HG02943 (cell line): Measurements from ENCODE around the gene GSTO2.

Experiments
- ATAC-seq: cut with Tn5 transposase; IDR thresholded peaks from one replicate; pipeline ENCODE4 v1.9.1; 2021; ENCODE audit warnings: mild to moderate bottlenecking, low read depth, moderate library complexity; ENCODE audit not compliant: unreplicated experiment

GSTO2 gene

GRCh38 chr10:104253106-104253505 is 15.9 kb upstream of the GSTO2 start:
- ATAC-seq: no peak

- ATAC-seq: no peak
Measured at GRCh38 chr10:104253606-104254410, 15.2 kb upstream of the GSTO2 start.

DNA sequence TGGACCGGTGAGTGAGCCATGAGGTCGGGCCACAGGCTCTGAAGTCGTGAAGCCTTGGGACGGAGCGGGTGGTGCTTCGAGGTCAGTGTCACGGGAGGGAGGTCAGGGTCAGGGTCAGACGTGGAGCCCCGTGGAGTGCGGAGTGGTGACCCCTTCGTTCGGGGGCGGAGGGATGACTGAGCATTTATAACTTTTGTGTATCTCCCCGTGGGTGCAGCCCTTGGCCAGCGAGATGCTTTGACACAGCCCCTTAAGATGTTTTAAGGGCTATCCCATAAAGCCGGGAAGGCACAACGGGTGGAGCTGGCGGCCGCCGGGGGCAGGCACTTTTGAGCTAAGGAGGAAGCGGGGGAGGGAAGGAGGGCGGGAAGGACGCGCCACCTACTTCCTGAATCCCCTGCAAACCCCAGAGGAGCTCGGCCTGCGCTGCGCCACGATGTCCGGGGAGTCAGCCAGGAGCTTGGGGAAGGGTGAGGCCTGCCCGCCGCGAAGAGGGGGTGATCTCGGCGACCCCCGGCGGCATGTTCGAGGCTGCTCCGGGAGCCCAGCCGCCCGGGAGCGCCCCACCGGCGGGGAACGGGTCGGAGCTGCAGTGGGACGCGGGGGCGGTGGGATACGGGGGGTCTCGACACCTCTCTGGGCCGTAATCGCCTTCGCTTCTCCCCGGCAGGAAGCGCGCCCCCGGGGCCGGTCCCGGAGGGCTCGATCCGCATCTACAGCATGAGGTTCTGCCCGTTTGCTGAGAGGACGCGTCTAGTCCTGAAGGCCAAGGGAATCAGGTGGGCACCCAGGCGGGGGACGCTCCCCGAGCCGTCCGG is 14.3 kb upstream of the GSTO2 start, which contains the start of gene GSTO1:
TSS of gene GSTO1 (plus strand) at position 400 of the 818 bp plus-strand sequence. CDS start at position 437, 37 bp downstream.
- peak; percentile 48 for ATAC-seq

- no peak for ATAC-seq
Measured at GRCh38 chr10:104255311-104255981, 13.5 kb upstream of the GSTO2 start.

DNA sequence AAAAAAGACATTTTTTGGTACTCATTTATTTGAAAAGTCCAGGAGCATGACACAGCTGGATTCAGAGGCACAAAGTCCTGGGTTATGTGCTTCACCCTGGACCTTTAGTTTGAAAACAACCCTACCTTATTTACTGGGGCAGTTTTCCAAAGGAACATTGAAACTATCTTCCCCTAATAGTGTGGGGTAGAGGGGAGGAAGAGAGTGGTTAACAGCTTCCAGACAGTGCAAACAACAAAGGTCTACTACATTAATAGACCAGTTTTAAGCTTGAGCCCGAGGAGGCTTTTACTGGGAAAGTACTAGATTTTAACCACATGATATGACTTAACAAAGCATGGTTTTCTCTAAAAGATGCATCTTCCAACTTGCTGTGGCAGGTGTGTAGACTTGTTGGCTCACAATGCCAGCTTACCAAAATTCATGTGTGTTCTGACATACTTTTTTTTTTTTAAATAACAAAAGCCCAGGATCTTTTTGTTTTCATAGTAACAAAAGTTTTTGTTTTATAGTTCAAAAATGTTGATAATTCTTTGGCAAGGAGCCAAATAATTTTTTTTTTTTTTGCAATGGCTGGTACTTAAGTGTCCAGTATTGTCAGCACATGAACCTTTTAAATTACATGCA is 12.5 kb upstream of the GSTO2 start:
- no peak for ATAC-seq

- no peak for ATAC-seq
Measured at GRCh38 chr10:104257235-104257634, 11.7 kb upstream of the GSTO2 start.

DNA sequence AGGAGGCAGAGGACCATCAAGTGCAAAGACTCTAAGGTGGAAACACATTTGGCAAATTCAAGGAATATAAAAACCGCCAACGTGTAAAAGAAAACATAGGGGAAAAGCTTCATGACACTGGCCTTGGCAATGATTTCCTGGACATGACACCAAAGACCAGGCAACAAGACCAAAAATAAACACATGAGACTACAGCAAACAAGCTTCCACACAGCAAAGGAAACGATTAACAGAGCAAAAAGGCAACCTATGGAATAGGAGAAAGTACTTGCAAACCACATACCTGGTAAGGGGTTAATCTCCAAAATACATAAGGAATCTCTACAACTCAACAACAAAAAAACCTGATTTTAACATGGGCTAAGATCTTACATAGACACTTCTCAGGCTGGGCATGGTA is 10.8 kb upstream of the GSTO2 start:
- ATAC-seq: no peak

DNA sequence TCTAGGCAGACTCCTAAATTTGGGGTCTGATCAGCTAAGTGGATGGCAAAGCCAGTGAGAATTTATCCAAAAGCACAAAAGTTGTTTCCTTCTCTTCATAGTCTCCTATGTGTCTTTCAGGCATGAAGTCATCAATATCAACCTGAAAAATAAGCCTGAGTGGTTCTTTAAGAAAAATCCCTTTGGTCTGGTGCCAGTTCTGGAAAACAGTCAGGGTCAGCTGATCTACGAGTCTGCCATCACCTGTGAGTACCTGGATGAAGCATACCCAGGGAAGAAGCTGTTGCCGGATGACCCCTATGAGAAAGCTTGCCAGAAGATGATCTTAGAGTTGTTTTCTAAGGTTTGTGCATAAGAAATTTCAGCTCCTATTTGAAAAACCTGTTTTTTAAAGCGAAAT is 9.5 kb upstream of the GSTO2 start:
- ATAC-seq: no peak

GRCh38 chr10:104259999-104260774 is 8.8 kb upstream of the GSTO2 start:
- ATAC-seq: no peak

GRCh38 chr10:104260775-104261115 is 8.2 kb upstream of the GSTO2 start:
- ATAC-seq: no peak

- no peak for ATAC-seq
Measured at GRCh38 chr10:104262055-104262454, 6.9 kb upstream of the GSTO2 start.

DNA sequence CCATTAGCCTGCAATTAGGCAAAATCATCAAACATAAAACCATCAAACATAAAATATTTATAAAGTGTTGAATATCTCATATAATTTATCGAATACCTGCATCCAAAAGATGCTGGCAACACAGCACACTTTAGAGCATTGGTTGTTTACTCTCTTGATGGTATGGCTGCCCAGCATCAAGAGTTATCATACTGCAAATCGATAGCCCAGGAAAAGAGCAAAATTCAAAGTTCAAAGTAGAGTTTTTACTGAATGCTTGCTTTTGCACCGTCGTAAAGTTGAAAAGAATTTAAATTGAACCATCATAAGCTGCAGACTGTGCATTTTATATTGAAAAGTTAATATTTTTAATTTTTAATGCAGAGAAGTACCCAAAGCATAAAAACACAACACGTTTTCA is 4.2 kb upstream of the GSTO2 start:
- ATAC-seq: no peak

GRCh38 chr10:104267721-104268404 is 1.1 kb upstream of the GSTO2 start:
- no peak for ATAC-seq

DNA sequence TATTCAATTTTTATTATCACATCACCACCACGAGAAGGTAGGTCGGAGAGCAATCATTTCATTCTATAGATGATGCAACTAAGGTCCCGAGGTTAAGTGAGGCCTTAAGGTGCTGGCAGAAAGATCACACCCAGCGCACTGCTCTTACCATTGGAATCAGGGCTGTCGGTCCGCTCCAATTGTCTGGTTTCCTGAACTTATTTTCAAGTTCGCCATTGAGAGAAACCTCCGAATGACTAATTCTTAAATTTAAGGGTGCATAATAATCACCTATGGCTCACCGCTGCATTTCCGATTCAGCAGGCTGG is 625 bp upstream of the GSTO2 start:
- no peak for ATAC-seq

DNA sequence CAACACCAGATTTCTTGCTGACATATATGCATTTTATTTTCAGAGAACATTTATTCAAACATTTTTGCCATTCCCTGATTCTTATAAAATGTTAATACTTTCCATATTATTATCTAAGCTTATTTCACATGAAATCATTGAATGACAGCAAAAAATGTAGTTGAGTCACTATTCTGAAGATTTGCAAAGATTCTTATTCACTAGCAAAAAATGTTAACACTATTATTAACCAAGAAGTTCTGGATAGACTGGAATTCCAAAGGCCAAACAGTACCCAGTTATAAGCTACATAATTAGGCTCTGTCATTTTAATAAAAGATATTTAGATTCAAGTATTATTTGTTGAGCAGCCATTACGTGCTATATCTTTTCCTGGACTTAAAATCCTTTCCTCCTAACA is 4.3 kb downstream of the GSTO2 start:
- no peak for ATAC-seq

- no peak for ATAC-seq
Measured at GRCh38 chr10:104273899-104274575, 5.1 kb downstream of the GSTO2 start.

GRCh38 chr10:104274762-104275721 is 6.1 kb downstream of the GSTO2 start:
- ATAC-seq: no peak

DNA sequence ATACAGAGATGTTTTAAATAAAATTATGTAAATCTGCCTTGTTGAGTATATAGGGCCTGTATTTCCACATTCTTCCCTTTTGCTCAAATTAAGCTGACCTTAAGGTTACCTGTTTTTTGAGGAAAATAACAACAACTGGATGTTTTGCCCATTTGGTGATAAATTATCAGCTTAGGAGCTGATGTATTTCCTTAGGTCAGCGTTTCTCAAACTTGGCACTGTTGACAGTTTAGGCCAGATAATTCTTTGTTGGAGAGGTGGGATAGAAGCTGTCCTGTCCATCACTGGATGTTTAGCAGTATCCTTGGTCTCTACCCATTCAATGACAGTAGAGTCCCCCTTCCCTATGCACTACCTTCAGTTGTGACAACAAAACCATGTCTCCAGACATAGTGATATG is 7.2 kb downstream of the GSTO2 start:
- no peak for ATAC-seq
